K562 (cell line): ENCODE measurements around the gene RPL3. TPM values are rescaled to one million over a fixed set of nuclear protein-coding genes. Genes with fewer than 3 reads are reported as not detected.
"Not testable (repeated sequence)": the region's sequence is repeated elsewhere in the genome, so short reads cannot be mapped to it uniquely, and the experiment has no call there.

Experiments
- ATAC-seq: fragments of 200-7000 bp; cut with Tn5 transposase; 3 replicates; pipeline ENCODE4 v1.9.1; 2020; ENCODE audit warnings: moderate library complexity
- BruUV-seq: library from RNA; stranded (reverse); fragments of 400-500 nt; replicated peaks from 2 replicates; lab custom pipeline; 2021; lab: Mats Ljungman, UMichigan
- CTCF ChIA-PET: fragments of 300-600 bp; formaldehyde crosslinking; extraction: SDS; loops from one replicate; lab custom pipeline; 2021; ENCODE audit warnings: low intra/inter-chr PET ratio; lab: Yijun Ruan, JAX
- POLR2A ChIA-PET: fragments of 300-600, 350-650 bp; sonication (Branson Sonifier 250); formaldehyde crosslinking; extraction: SDS; loops from one replicate; lab custom pipeline; 2021; ENCODE audit warnings: antibody characterized with exemption, inconsistent platforms; lab: Yijun Ruan, JAX
- DNase-seq, 4 experiments: peaks; one replicate each; pipeline versions ENCODE4 v3.0.0 to v3.0.0-alpha.2; 2011 to 2018; ENCODE audit warnings: low spot score in 3 of 4, mixed read lengths in 3 of 4; ENCODE audit errors: extremely low read depth in 1 of 4
- FAIRE-seq: peaks from 2 replicates; lab custom pipeline; 2011; peaks lifted over from hg19 to GRCh38; lab: Jason Lieb, UNC
- H2AFZ ChIP-seq: 2 replicates; pipeline ENCODE4 v1.6.0; 2011; ENCODE audit warnings: low read depth, low read length, control low read depth, inconsistent platforms
- H3K27ac ChIP-seq: fragments of 200-600 bp; 3 replicates; pipeline ENCODE4 v1.8.0; 2011; ENCODE audit warnings: low read depth, mild to moderate bottlenecking, control low read depth, inconsistent platforms, low read length, moderate library complexity, mixed read lengths; ENCODE audit errors: extremely low read depth
- H3K27me3 ChIP-seq, 2 experiments: fragments of 300-600 bp in 1 of 2; 2 replicates in 1 of 2; 3 replicates in 1 of 2; pipeline versions ENCODE4 v1.6.0 to v1.8.0; 2011; ENCODE audit warnings: inconsistent platforms in 2 of 2, low read length in 2 of 2, mild to moderate bottlenecking in 1 of 2, mixed read lengths in 1 of 2, moderate library complexity in 1 of 2; ENCODE audit not compliant: control insufficient read depth in 2 of 2, insufficient read depth in 2 of 2
- H3K36me3 ChIP-seq: fragments of 300-600 bp; 3 replicates; pipeline ENCODE4 v1.8.0; 2011; ENCODE audit warnings: mild to moderate bottlenecking, low read length, inconsistent platforms; ENCODE audit not compliant: control insufficient read depth, insufficient read depth
- H3K4me1 ChIP-seq, 2 experiments: fragments of 200-600 bp in 1 of 2; replicated peaks in 1 of 2; 2 replicates in 1 of 2; 3 replicates in 1 of 2; pipeline versions ENCODE4 v1.5.1 to v1.8.0; 2011; ENCODE audit warnings: inconsistent platforms in 2 of 2, low read length in 2 of 2, mild to moderate bottlenecking in 1 of 2, mixed read lengths in 1 of 2, moderate library complexity in 1 of 2; ENCODE audit not compliant: control insufficient read depth in 2 of 2, insufficient read depth in 2 of 2
- H3K4me2 ChIP-seq: 2 replicates; pipeline ENCODE4 v1.6.1; 2011; ENCODE audit warnings: low read length, control low read depth, inconsistent platforms, mixed read lengths; ENCODE audit not compliant: insufficient read depth
- H3K4me3 ChIP-seq: fragments of 200-600 bp; sonication (generic), shearing (Covaris generic); 2 replicates; pipeline ENCODE4 v1.5.1; 2016; ENCODE audit warnings: control low read depth, inconsistent platforms
- H3K79me2 ChIP-seq: fragments of 200-600 bp; 3 replicates; pipeline ENCODE4 v1.8.0; 2011; ENCODE audit warnings: low read length, inconsistent platforms; ENCODE audit not compliant: control insufficient read depth, insufficient read depth
- H3K9ac ChIP-seq, 2 experiments: 2 replicates each; pipeline versions ENCODE4 v1.6.0 to v1.6.1; 2011; ENCODE audit warnings: low read depth in 2 of 2, low read length in 2 of 2, control low read depth in 1 of 2, inconsistent platforms in 1 of 2, mild to moderate bottlenecking in 1 of 2, mixed read lengths in 1 of 2; ENCODE audit not compliant: insufficient read depth in 1 of 2
- H3K9me1 ChIP-seq: one replicate; pipeline ENCODE4 v1.6.0; 2011; ENCODE audit warnings: inconsistent platforms, mild to moderate bottlenecking, low read length, moderate library complexity; ENCODE audit not compliant: control insufficient read depth, insufficient read depth
- H3K9me3 ChIP-seq: replicated peaks from 2 replicates; pipeline ENCODE4 v1.5.1; 2011; ENCODE audit warnings: low read depth, low read length, inconsistent platforms; ENCODE audit not compliant: control insufficient read depth, insufficient read depth
- H4K20me1 ChIP-seq: replicated peaks from 2 replicates; pipeline ENCODE4 v1.6.1; 2011; ENCODE audit warnings: low read length, inconsistent platforms, mixed read lengths; ENCODE audit not compliant: control insufficient read depth, insufficient read depth
- KAT7 ChIP-seq: sonication (generic); formaldehyde crosslinking; IDR thresholded peaks from 2 replicates; pipeline ENCODE4 v1.8.0; 2022; ENCODE audit warnings: missing genetic modification reagents, mild to moderate bottlenecking, borderline replicate concordance
- PBX2 ChIP-seq, 2 experiments: IDR thresholded peaks in 1 of 2; conservative IDR thresholded peaks in 1 of 2; 2 replicates each; pipeline ENCODE4 v1.6.1; 2016; ENCODE audit warnings: low read depth in 2 of 2, mild to moderate bottlenecking in 1 of 2, missing compliant biosample characterization in 1 of 2, missing genetic modification characterization in 1 of 2, moderate library complexity in 1 of 2
- PRMT5 ChIP-seq: sonication (generic); formaldehyde crosslinking; IDR thresholded peaks from 2 replicates; pipeline ENCODE4 v1.5.0; 2020; ENCODE audit warnings: missing genetic modification reagents
- SRSF7 ChIP-seq: fragments of 200-400 bp; formaldehyde crosslinking; optimal IDR thresholded peaks from 2 replicates; pipeline ENCODE3; 2017; ENCODE audit warnings: mild to moderate bottlenecking, low read depth, low read length
- WGBS: fragments of 100-300 bp; shearing (Covaris generic); methylation state at CpG from one replicate; pipeline ENCODE4 v1.1.6; 2016; ENCODE audit warnings: low coverage, mixed read lengths; ENCODE audit not compliant: insufficient coverage; ENCODE audit errors: missing lambda C conversion rate; 5-methylcytosine and 5-hydroxymethylcytosine counted together
- in situ Hi-C: fragments of 300-500 bp; cut with MboI; formaldehyde crosslinking; loops from 4 replicates; pipeline ENCODE4 v1.15.0; 2018; ENCODE audit warnings: inconsistent platforms, mixed read lengths
- intact Hi-C: fragments of 100-400 bp; cut with micrococcal nuclease; formaldehyde crosslinking; loops from 2 replicates; pipeline ENCODE4 v1.14.2; 2022
- polyA plus RNA-seq, 8 experiments: library from polyadenylated mRNA; depleted of rRNA in 4 of 8; stranded (reverse) in 5 of 8; unstranded in 3 of 8; fragments of >200 nt; fragmentation: Nextera tagmentation in 2 of 8; fragmentation: Illumina TruSeq in 1 of 8; extraction: Ambion mirVana in 2 of 8; extraction: Trizol in 1 of 8; gene quantifications; 2 replicates each; pipeline versions ENCODE4 v1.2.1 to v1.2.3, GENCODE V29; 2011 to 2014; ENCODE audit warnings: inconsistent platforms in 1 of 8, missing spikeins in 1 of 8
- total RNA-seq, 7 experiments: library from RNA; depleted of rRNA in 6 of 7; stranded (reverse); fragments of >200 nt in 6 of 7; fragmentation: Illumina TruSeq in 2 of 7; extraction: Trizol in 2 of 7; gene quantifications; 2 replicates each; pipeline versions ENCODE4 v1.2.1 to v1.2.3, GENCODE V29; 2011 to 2021; ENCODE audit warnings: low replicate concordance in 1 of 7

RPL3 gene
- total and polyA plus RNA-seq, 9 of the 15 experiments (the other 6 are each of a cell fraction or from before 2014, with no cell fraction given), result 1,624 to 4,066 (median 2,565) TPM

GRCh38 chr22:39332441-39333064 lies 13.1 kb upstream of the RPL3 start:
- Histone ChIP-seq H3K9me3 (no peaks in the 10 kb centered on the region), H2AFZ (peak overlapping the region; percentile 74; the same call in 1 of the 2 replicates), H3K27me3 (no peaks in the 10 kb centered on the region), H3K4me2 (no peak overlapping the region), H3K27ac (no peak overlapping the region), H3K36me3 (no peaks in the 10 kb centered on the region), H3K9me1 (no peaks in the 10 kb centered on the region), H3K4me1 (peaks cover 0 to 7% of the 10 kb centered on the region in 2 experiments; a peak in 2 of 5 replicates), H4K20me1 (no peaks in the 10 kb centered on the region), H3K9ac (no peak overlapping the region), H3K79me2 (no peaks in the 10 kb centered on the region), H3K4me3 (no peak overlapping the region)
- no peak for ATAC-seq
- TF ChIP-seq SRSF7 (no peak), PRMT5 (CRISPR knock-in tag) (no peak), KAT7 (CRISPR knock-in tag) (no peak), PBX2 (CRISPR knock-in tag; IDR thresholded peaks at IDR 0.05; ENCODE audit: low read depth) (no peak), PBX2 (tag; conservative IDR thresholded peaks at IDR 0.05; ENCODE audit: low read depth) (peak; percentile 44; the same call in 1 of the 2 replicates)
- in situ Hi-C loops, result no loop called here
- no TSS peak for BruUV-seq
- intact Hi-C loops, result no loop called here
- CTCF ChIA-PET, result no interaction called here
- no peak for DNase-seq
- POLR2A ChIA-PET, result interaction anchor here (0.6 to 9.4 kb wide), 2 partner anchors 15 to 248 kb away, joined by 3 to 136 read pairs; partner anchors contain the start of gene RPL3
- FAIRE-seq, result no peak
- 58% methylated on average over 5 of the region's 5 CpGs for WGBS

DNA sequence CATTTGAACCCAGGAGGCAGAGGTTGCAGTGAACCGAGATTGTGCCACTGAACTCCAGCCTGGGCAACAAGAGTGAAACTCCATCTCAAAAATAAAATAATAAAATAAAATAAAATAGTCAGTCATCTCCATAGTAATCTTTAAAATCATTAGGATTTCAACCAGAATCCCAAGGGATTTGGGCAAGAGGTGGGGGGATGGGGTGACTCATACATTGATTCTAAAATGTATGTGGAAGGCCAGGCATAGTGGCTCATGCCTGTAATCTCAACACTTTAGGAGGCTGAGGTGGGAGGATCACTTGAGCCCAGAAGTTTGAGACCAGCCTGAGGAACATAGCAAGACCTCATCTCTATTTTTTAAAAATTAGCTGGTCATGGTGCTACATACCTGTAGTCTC lies 11.1 kb upstream of the RPL3 start:
- H3K4me3 ChIP-seq, H3K27ac ChIP-seq, H3K27me3 ChIP-seq, H3K9me3 ChIP-seq, H3K4me2 ChIP-seq, H3K9me1 ChIP-seq, H4K20me1 ChIP-seq, intact Hi-C loops, FAIRE-seq, BruUV-seq, ATAC-seq, H3K4me1 ChIP-seq, DNase-seq, in situ Hi-C loops, H3K9ac ChIP-seq, CTCF ChIA-PET, H3K36me3 ChIP-seq, H3K79me2 ChIP-seq: not testable (repeated sequence)
- 0 out of 2 replicates have a peak overlapping the region, but pooled peaks have one; percentile 60 for H2AFZ ChIP-seq
- WGBS, result no CpG with 5 or more reads among the region's 1 CpG
- POLR2A ChIA-PET, result interaction anchor here (0.6 to 9.4 kb wide), 3 partner anchors 13 to 189 kb away, joined by 3 to 136 read pairs (median 5); partner anchors contain the start of genes ATF4 and RPL3
